DND-41 (cell line): ENCODE measurements around the gene ERGIC1.
"Not testable (repeated sequence)": the region's sequence is repeated elsewhere in the genome, so short reads cannot be mapped to it uniquely, and the experiment has no call there.

Experiments
- CTCF ChIP-seq: IDR thresholded peaks from 2 replicates; pipeline ENCODE4 v1.5.1; 2012; ENCODE audit warnings: borderline replicate concordance, low read length, moderate library complexity, mild to moderate bottlenecking; ENCODE audit not compliant: poor library complexity, severe bottlenecking; ENCODE audit errors: extremely low read depth
- EZH2 ChIP-seq: IDR thresholded peaks from 3 replicates; pipeline ENCODE4 v1.6.1; 2012; ENCODE audit warnings: borderline replicate concordance, low read depth, mild to moderate bottlenecking, moderate library complexity, low read length, inconsistent platforms; ENCODE audit not compliant: severe bottlenecking

GRCh38 chr5:172851254-172851653 is 17.2 kb downstream of the ERGIC1 start:
- TF ChIP-seq CTCF, EZH2: not testable (repeated sequence)
